Measurements from ENCODE around the gene FNDC3B. TPM values are rescaled to one million over a fixed set of nuclear protein-coding genes. Genes with fewer than 3 reads are reported as not detected.

Gene FNDC3B
- total RNA-seq, 1 experiment from 2014 or later, result 62.3 TPM

GRCh38 chr3:172444821-172445220 lies 405.4 kb downstream of the FNDC3B start:
- H3K27ac ChIP-seq, result no peak overlapping the region
- no peaks in the 10 kb centered on the region for H3K4me1 ChIP-seq
- no peak for DNase-seq
- H3K36me3 ChIP-seq, result no peaks in the 10 kb centered on the region
- no peaks in the 10 kb centered on the region for H3K27me3 ChIP-seq
- no peak overlapping the region for H3K4me3 ChIP-seq
- no peaks in the 10 kb centered on the region for H3K9me3 ChIP-seq (replicated peaks)

GRCh38 chr3:172446198-172446597 lies 406.8 kb downstream of the FNDC3B start:
- no peak for DNase-seq
- Histone ChIP-seq H3K27ac (no peak overlapping the region), H3K4me3 (no peak overlapping the region), H3K4me1 (no peaks in the 10 kb centered on the region), H3K36me3 (no peaks in the 10 kb centered on the region), H3K9me3 (replicated peaks) (no peaks in the 10 kb centered on the region), H3K27me3 (no peaks in the 10 kb centered on the region)

GRCh38 chr3:172447611-172448579 lies 408.5 kb downstream of the FNDC3B start, which contains the start of gene GHSR:
GHSR (minus strand) TSS chr3:172448456; CDS start chr3:172448413, 43 bp downstream.
- no peak for DNase-seq
- Histone ChIP-seq H3K27me3 (no peaks in the 10 kb centered on the region), H3K9me3 (replicated peaks) (no peaks in the 10 kb centered on the region), H3K4me1 (no peaks in the 10 kb centered on the region), H3K27ac (no peak within 1 kb of the TSS), H3K4me3 (no peak within 1 kb of the TSS), H3K36me3 (no peaks in the 10 kb centered on the region)

GRCh38 chr3:172448661-172449465 lies 409.5 kb downstream of the FNDC3B start:
- no peaks in the 10 kb centered on the region for H3K36me3 ChIP-seq
- no peak overlapping the region for H3K4me3 ChIP-seq
- no peaks in the 10 kb centered on the region for H3K27me3 ChIP-seq
- no peaks in the 10 kb centered on the region for H3K4me1 ChIP-seq
- no peak overlapping the region for H3K27ac ChIP-seq
- no peak for DNase-seq
- H3K9me3 ChIP-seq (replicated peaks), result no peaks in the 10 kb centered on the region

- H3K9me3 ChIP-seq (replicated peaks), result no peaks in the 10 kb centered on the region
- no peaks in the 10 kb centered on the region for H3K27me3 ChIP-seq
- H3K4me1 ChIP-seq, result no peaks in the 10 kb centered on the region
- DNase-seq, result no peak
- H3K4me3 ChIP-seq, result no peak overlapping the region
- no peak overlapping the region for H3K27ac ChIP-seq
- H3K36me3 ChIP-seq, result no peaks in the 10 kb centered on the region
Observed at GRCh38 chr3:172449466-172450149, 410.2 kb downstream of the FNDC3B start.

Other genes starting within 250 kb of the FNDC3B start
- gene PLD1, start 229.1 kb upstream of the FNDC3B start, total RNA-seq (2014; rRNA removed; shearing (Covaris generic)), result 4.2 and 5.2 TPM in 2 replicates
- not detected in 2 replicates for gene TMEM212, start 196.2 kb upstream of the FNDC3B start, total RNA-seq (2014; rRNA removed; shearing (Covaris generic))